T1000 (cell line): ENCODE measurements around the gene TMOD1.
A peak's percentile ranks its signal among the peaks of the same experiment; 100 is the strongest.
"Not testable (repeated sequence)": the region's sequence is repeated elsewhere in the genome, so short reads cannot be mapped to it uniquely, and the experiment has no call there.

Experiments used
- DNase-seq: peaks from one replicate; lab custom pipeline; 2025; ENCODE audit warnings: mixed read lengths; lab: John Stamatoyannopoulos, UW

The TMOD1 gene

DNA sequence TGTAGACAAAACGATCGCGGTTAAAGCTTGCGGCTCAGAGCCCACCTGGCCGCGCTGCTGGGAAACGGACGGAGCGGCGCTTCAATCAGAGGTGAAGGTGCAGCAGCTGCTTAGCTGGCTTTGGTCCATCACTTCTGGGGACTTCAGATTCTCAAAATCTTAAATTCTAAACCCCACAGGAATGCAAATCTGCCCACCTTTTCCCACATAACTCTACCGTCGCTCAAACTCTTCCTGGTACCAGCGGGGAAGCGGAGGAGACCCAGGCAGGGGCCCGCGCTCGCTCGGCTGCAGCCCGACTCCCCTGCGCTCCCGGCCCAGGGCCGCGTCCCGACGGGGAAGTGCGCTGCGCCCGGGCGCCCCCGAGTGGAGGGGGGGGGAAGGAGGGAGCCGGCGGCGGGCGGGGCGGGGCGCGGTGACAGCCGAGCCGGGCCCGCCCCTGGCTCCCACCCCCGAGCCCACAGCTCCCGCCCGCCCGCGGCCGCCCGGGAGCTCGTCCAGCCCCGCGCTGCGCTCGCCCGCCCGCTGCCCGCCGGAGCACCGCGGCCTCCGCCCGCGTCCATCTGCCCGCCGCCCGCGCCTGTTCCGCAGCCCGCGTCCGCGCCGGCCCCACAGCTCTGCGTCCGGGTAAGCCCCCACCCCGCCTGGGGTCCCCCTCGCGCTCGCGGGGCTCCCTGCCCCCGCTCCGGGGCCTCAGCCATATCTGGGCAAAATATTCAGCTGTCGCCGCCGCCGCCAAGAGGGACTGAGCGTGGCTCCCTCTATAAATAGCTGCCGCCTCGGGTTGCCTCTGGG lies at the start of gene TMOD1:
Gene TMOD1 (plus strand): TSS at position 490 of the 795 bp plus-strand sequence. CDS start 22,523 bp downstream, outside the sequence.
- DNase-seq, result no peak

DNA sequence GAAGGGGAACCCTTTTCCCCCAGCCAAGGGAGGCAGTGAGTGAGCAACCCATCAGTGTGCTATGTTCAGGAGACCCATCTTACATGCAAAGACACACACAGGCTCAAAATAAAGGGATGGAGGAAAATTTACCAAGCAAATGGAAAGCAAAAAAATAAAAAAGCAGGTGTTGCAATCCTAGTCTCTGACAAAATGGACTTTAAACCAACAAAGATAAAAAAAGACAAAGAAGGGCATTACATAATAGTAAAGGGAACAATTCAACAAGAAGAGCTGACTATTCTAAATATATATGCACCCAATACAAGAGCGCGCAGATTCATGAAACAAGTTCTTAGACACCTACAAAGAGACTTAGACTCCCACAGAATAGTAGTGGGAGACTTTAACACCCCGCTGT lies 47.9 kb upstream of the TMOD1 start:
- not testable (repeated sequence) for DNase-seq

- not testable (repeated sequence) for DNase-seq
These were observed 44.6 kb upstream of the TMOD1 start for GRCh38 chr9:97456841-97457240.

DNA sequence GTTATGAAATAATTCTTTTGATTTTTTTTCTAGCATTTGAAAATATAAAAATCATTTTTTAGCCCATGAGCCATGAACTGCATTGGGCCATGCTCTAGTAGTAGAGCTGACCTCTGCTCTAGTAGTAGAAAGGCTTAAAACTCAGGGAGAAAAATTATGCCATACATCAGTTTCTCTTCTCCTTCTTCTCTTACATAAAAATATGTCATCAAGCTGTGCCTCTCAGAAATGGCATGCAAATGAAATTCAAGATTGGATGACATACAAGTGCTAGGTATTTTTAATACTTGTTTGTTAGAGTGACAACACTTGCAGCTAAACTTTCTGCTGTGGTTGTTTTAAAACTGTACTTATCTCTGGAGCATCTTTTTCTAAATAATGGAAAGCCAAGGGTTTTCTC lies 42.1 kb upstream of the TMOD1 start:
- no peak for DNase-seq

DNA sequence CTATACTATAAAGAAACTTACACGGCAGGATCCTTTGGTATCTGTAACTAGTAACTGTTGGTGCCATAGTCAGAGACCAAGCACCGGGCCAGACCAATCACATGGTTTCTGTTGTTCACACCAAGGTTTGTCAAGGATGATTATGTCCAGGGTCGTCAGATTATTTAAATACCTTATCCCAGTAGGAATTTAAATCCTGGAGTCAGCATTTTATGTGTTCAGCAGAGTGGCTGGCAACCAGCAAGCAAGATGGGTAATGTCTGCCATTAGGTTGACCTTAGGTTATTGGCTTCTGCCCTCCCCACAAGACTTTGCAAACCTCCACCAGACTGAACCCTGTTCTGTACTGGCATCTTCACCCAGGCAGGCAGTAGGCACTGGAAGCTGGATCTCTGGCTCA lies 39.3 kb upstream of the TMOD1 start:
- no peak for DNase-seq

DNA sequence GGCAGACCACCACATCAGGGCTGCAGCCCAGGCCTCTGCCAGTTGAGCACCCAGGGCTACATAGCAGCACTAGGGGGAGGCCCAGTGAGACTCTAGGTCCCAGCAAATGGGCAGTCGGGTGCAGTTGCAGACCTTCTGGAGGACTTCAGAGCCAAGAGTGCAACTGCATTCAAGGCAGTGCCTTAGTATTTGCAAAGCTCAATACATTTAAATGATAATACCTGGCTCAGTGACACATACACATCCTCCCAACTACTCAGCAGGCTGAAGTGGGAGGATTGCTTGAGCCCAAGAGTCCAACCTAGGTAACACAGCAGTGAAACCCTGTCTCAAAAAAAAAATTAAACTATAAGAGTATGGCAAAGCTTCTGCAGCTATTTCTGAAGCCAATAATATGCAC lies 38.6 kb upstream of the TMOD1 start:
- DNase-seq, result no peak

GRCh38 chr9:97468658-97469448 lies 32.6 kb upstream of the TMOD1 start:
- peak; percentile 53 for DNase-seq

GRCh38 chr9:97470076-97470475 lies 31.4 kb upstream of the TMOD1 start:
- DNase-seq, result no peak

GRCh38 chr9:97473717-97474116 lies 27.7 kb upstream of the TMOD1 start:
- DNase-seq, result no peak

- DNase-seq, result no peak
These were observed 27.0 kb upstream of the TMOD1 start for GRCh38 chr9:97474372-97474925.

- DNase-seq, result peak; percentile 23
These were observed 26.4 kb upstream of the TMOD1 start for GRCh38 chr9:97475059-97475458.

- DNase-seq, result no peak
These were observed 23.0 kb upstream of the TMOD1 start for GRCh38 chr9:97478301-97478981.

DNA sequence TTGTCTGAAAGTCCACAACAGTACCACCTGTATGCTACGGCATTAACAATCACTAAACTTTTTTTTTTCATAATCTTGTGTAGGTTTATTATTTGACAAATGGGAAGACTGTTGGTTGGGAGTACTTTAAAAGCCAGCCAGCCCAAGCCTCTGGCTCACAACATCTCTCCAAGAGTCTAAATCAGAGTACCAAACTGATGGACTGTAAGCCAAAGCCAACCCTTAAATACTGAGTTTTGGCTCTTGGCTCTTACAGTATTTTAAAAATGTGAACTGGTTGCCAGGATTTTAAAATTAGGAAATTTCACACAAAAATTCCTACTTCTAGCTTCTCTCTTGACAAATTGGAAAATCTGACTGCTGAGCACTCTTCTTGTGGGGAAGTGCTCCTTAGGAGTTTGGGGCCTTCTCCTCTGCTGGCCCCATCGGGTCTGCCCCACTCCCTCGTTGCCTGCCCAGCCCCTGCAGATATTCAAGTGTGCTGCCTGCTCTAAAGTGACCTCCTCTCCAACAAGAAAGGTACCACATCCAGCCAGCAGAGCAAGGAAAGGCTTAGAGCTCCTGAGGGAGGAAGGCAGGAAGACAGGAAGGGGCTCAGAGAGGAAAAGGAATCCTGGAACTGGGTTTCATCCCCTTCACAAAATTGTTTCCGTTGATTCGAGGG lies 21.8 kb upstream of the TMOD1 start:
- DNase-seq, result no peak

- no peak for DNase-seq
These were observed 21.3 kb upstream of the TMOD1 start for GRCh38 chr9:97480174-97480573.

GRCh38 chr9:97480749-97481148 lies 20.7 kb upstream of the TMOD1 start:
- no peak for DNase-seq

DNA sequence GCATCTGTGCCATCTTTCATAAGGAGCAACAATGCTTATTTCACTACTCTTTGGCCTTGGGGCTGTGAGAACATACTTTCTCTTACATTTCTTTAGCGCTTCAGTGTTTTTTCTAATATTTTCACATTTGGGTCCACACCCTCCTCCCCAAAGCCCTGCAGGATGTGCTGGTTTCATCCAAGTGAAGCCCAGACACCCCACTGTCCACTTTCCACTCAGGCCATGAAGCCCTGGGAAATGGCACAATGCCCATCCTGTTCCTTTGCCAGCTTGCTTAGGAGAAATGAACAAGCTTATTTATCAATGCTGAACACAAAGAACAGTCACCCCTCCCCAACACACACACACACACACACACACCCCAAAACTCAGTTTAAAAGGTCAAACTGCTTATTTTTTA lies 17.3 kb upstream of the TMOD1 start:
- DNase-seq, result no peak

DNA sequence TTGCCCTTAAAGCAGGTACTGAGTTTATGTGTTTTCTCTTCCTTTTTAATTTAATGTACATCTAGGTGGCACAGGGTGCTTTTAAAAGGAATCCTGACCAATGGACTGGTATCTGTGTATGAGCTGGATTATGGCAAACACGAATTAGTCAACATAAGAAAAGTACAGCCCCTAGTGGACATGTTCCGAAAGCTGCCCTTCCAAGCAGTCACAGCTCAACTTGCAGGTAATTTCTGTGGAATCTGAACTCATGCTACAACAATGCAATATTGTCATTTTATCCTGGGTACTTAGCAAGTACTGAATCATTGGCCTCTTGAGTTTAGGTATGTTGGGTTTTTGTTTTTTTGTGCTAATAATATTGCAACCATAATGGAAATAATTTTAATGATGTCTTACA lies 14.4 kb upstream of the TMOD1 start:
- no peak for DNase-seq

GRCh38 chr9:97487861-97488260 lies 13.6 kb upstream of the TMOD1 start:
- no peak for DNase-seq

DNA sequence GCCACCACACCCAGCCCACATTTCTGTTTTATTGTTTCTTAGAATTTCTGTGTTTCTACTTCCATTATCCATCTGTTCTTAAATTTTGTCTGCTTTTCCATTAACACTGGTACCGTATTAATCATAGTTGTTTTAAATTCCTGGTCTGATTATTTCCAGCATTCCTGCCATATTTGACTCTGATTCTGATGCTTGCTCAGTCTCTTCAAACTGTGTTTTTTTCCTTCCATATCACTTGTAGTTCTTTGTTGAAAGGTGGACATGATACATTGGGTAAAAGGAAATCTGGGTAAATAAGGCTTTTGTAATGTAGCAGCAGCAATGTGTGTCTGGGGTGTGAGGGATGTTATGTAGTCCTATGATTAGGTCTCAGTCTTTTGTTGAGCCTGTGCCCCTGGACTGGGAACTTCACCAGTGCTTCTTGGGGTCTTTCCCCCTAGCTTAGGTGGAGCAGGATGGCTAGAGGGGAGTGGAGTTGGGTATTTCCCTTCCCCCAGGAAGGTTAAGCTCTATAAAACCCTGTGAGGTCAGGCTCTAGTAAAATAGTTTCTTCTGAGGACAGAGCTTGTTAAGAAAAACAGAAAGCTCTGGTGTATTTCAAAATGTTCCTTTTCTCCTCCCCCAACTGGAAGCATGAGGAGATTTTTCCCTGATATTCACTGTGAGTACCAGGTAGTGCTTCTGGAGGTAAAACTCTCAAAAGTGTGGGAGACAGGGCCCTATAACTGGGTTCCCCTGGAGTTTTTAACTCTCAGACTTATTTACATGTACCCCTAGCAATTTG lies 10.1 kb upstream of the TMOD1 start:
- DNase-seq, result no peak

DNA sequence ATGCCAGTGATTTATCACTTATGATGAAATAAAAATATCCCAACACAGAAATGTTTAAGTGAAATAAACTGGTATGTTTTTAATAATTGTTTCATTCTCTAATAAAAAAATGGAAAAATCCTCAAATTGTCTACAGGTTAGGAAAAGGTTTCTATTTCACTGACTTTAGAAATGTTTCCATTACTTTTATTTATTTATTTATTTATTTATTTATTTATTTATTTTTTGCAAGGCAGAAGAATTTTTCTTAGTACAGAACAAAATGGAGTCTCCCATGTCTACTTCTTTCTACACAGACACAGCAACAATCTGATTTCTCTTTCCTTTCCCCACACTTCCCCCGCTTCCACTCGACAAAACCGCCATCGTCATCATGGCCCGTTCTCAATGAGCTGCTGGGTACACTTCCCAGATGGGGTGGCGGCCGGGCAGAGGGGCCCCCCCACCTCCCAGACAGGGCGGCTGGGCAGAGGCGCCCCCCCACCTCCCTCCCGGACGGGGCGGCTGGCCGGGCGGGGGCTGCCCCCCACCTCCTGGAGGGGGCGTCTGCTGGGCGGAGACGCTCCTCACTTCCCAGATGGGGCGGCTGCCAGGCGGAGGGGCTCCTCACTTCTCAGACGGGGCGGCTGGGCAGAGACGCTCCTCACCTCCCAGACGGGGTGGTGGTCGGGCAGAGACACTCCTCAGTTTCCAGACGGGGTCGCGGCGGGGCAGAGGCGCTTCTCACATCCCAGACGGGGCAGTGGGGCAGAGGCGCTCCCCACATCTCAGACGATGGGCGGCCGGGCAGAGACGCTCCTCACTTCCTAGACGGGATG lies 3.7 kb upstream of the TMOD1 start:
- not testable (repeated sequence) for DNase-seq
